ENCODE measurements around the gene ARAF. TPM values are rescaled to one million over a fixed set of nuclear protein-coding genes. Genes with fewer than 3 reads are reported as not detected.

The ARAF gene
- total RNA-seq, 1 donor from 2014 or later, result 66.8 TPM

DNA sequence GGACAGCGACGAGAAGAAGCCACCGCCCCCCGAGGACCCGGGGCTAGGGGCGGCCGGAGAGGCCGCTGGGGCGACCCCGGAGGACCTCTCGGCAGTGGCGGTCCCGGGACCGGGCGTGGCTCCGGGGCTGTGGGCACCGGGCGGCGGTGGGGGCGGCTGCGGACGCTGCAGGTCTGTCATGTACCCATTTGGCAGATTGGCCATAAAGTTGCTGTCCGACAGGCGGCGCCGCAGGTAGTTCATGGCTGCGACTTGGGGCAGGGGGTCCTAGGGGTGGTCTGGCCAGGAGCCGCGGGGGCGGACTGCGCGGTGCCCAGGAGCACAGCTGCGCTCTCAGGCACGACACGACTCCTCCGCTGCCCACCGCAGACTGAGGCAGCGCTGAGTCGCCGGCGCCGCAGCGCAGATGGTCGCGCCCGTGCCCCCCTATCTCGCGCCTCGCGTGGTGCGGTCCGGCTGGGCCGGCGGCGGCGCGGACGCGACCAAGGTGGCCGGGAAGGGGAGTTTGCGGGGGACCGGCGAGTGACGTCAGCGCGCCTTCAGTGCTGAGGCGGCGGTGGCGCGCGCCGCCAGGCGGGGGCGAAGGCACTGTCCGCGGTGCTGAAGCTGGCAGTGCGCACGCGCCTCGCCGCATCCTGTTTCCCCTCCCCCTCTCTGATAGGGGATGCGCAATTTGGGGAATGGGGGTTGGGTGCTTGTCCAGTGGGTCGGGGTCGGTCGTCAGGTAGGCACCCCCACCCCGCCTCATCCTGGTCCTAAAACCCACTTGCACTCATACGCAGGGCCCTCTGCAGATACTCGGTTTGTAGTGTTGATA is 58.7 kb downstream of the ARAF start, which contains the start of gene SYN1:
Gene SYN1 (minus strand): TSS at position 372 of the 817 bp plus-strand sequence. CDS start 129 bp downstream, at position 243.
- H3K27me3 Mint-ChIP-seq (ENCODE audit: unreplicated experiment), result peaks cover 20% of the 10 kb centered on the region
- H3K4me3 Mint-ChIP-seq (ENCODE audit: unreplicated experiment), result peak within 1 kb of the TSS; percentile 63
- no peak within 1 kb of the TSS for H3K27ac Mint-ChIP-seq (ENCODE audit: unreplicated experiment)
- no peaks in the 10 kb centered on the region for H3K36me3 Mint-ChIP-seq (ENCODE audit: unreplicated experiment)
- TF ChIP-seq, protein P1, sequence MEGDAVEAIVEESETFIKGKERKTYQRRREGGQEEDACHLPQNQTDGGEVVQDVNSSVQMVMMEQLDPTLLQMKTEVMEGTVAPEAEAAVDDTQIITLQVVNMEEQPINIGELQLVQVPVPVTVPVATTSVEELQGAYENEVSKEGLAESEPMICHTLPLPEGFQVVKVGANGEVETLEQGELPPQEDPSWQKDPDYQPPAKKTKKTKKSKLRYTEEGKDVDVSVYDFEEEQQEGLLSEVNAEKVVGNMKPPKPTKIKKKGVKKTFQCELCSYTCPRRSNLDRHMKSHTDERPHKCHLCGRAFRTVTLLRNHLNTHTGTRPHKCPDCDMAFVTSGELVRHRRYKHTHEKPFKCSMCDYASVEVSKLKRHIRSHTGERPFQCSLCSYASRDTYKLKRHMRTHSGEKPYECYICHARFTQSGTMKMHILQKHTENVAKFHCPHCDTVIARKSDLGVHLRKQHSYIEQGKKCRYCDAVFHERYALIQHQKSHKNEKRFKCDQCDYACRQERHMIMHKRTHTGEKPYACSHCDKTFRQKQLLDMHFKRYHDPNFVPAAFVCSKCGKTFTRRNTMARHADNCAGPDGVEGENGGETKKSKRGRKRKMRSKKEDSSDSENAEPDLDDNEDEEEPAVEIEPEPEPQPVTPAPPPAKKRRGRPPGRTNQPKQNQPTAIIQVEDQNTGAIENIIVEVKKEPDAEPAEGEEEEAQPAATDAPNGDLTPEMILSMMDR (IDR thresholded peaks at IDR 0.05), result peak; percentile 26
- H3K4me1 Mint-ChIP-seq (ENCODE audit: unreplicated experiment), result peaks cover 3% of the 10 kb centered on the region
- DNase-seq (ENCODE audit: extremely low spot score, unreplicated experiment), result peak; percentile 93
- no peaks in the 10 kb centered on the region for H3K9me3 Mint-ChIP-seq (ENCODE audit: unreplicated experiment)

DNA sequence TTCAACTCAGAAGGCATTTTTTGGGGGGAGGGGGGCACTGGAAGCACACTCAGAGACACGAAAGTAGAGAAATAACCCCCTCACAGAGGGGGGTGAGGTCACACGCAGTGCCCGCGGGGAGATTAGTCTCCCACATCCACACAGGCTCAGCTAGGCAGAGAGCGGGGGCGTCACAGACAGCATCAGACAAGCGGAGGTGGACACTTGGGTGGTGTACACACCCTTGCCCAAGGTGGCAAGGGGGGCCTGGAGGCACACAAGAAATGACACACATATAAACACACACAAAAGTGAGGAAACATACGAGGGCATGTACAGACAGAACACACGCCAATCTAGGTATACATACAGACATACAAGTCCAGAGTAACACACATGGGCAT is 59.3 kb downstream of the ARAF start:
- Mint-ChIP-seq H3K27ac (ENCODE audit: unreplicated experiment) (no peak overlapping the region), H3K36me3 (ENCODE audit: unreplicated experiment) (no peaks in the 10 kb centered on the region), H3K4me1 (ENCODE audit: unreplicated experiment) (peaks cover 3% of the 10 kb centered on the region), H3K4me3 (ENCODE audit: unreplicated experiment) (no peak overlapping the region), H3K27me3 (ENCODE audit: unreplicated experiment) (peaks cover 20% of the 10 kb centered on the region), H3K9me3 (ENCODE audit: unreplicated experiment) (peaks cover 4% of the 10 kb centered on the region)
- TF ChIP-seq, protein P1 (IDR thresholded peaks at IDR 0.05), result no peak
- no peak for DNase-seq (ENCODE audit: extremely low spot score, unreplicated experiment)

Small RNA genes lying within 50 kb of the gene (microRNA-seq; reads per million reads assigned to microRNA genes)
- not detected for gene MIR4769 (ENCODE audit: unreplicated experiment)

Other genes with a start within 250 kb of the ARAF start
- 0.13 and 0.16 TPM in 2 replicates for gene ZNF157, start 190.6 kb upstream of the ARAF start, total RNA-seq
- gene ZNF41, start 78.0 kb upstream of the ARAF start, total RNA-seq, result 6.3 and 8.8 TPM in 2 replicates
- gene TIMP1, start 21.2 kb downstream of the ARAF start, total RNA-seq, result 403 and 405 TPM in 2 replicates
- 0.71 and 1.9 TPM in 2 replicates for gene SYN1, start 58.7 kb downstream of the ARAF start, total RNA-seq
- 0.57 and 0.97 TPM in 2 replicates for gene CFP, start 68.7 kb downstream of the ARAF start, total RNA-seq
- gene ELK1, start 89.4 kb downstream of the ARAF start, total RNA-seq, result 40.9 and 41.5 TPM in 2 replicates
- gene UXT, start 98.0 kb downstream of the ARAF start, total RNA-seq, result 69.6 and 77.7 TPM in 2 replicates